Liver (tissue), 9 donors: ENCODE results near the gene JMJD1C. TPM values are rescaled to one million over a fixed set of nuclear protein-coding genes. Genes with fewer than 3 reads are reported as not detected.

ENCODE experiments used
- DNase-seq: peaks from one replicate; pipeline ENCODE4 v3.0.0-alpha.2; 2017; ENCODE audit warnings: low spot score
- H3K27ac ChIP-seq, 2 donors: one replicate each; pipeline ENCODE4 v1.7.0; 2013; ENCODE audit warnings: inconsistent platforms in 2 of 2, low read length in 2 of 2, control low read depth in 1 of 2, low read depth in 1 of 2, mild to moderate bottlenecking in 1 of 2
- H3K27me3 ChIP-seq, 4 donors: one replicate each; pipeline versions ENCODE4 v1.6.1 to v1.7.0; 2013; ENCODE audit warnings: low read length in 3 of 4, inconsistent platforms in 1 of 4, mild to moderate bottlenecking in 1 of 4, moderate library complexity in 1 of 4; ENCODE audit not compliant: control insufficient read depth in 4 of 4, insufficient read depth in 4 of 4
- H3K36me3 ChIP-seq, 4 donors: one replicate each; pipeline versions ENCODE4 v1.6.1 to v1.7.0; 2013; ENCODE audit warnings: low read length in 3 of 4, mild to moderate bottlenecking in 3 of 4, low read depth in 1 of 4, moderate library complexity in 1 of 4; ENCODE audit not compliant: control insufficient read depth in 4 of 4, insufficient read depth in 3 of 4
- H3K4me1 ChIP-seq, 4 donors: one replicate each; pipeline versions ENCODE4 v1.6.1 to v1.7.0; 2013; ENCODE audit warnings: low read length in 3 of 4, mild to moderate bottlenecking in 3 of 4, moderate library complexity in 1 of 4; ENCODE audit not compliant: control insufficient read depth in 4 of 4, insufficient read depth in 4 of 4
- H3K4me3 ChIP-seq, 3 donors: one replicate each; pipeline versions ENCODE4 v1.6.1 to v1.7.0; 2013; ENCODE audit warnings: low read length in 3 of 3, control low read depth in 1 of 3, low read depth in 1 of 3, mild to moderate bottlenecking in 1 of 3
- H3K9ac ChIP-seq, 2 donors: one replicate each; pipeline ENCODE4 v1.7.0; 2013; ENCODE audit warnings: low read length in 2 of 2, mild to moderate bottlenecking in 2 of 2, moderate library complexity in 2 of 2, control low read depth in 1 of 2, low read depth in 1 of 2
- H3K9me3 ChIP-seq, 4 donors: one replicate each; pipeline versions ENCODE4 v1.6.1 to v1.7.0; 2013; ENCODE audit warnings: low read length in 3 of 4; ENCODE audit not compliant: control insufficient read depth in 4 of 4
- ATF3 ChIP-seq: IDR thresholded peaks from 2 replicates; pipeline ENCODE4 v1.6.1; 2016; ENCODE audit warnings: antibody characterized with exemption
- CTCF ChIP-seq: fragments of 150-350 bp; IDR thresholded peaks from 2 replicates; pipeline ENCODE4 v1.5.1; 2017; ENCODE audit warnings: improper control_type of control experiment, low read depth, low read length; ENCODE audit not compliant: missing input control
- EGR1 ChIP-seq, 2 donors: IDR thresholded peaks; 2 replicates each; pipeline ENCODE4 v1.6.1; 2016 to 2018; ENCODE audit warnings: antibody characterized with exemption in 2 of 2, low read depth in 2 of 2
- FOXA1 ChIP-seq: IDR thresholded peaks from 2 replicates; pipeline ENCODE4 v1.6.1; 2016; ENCODE audit warnings: antibody characterized with exemption
- FOXA2 ChIP-seq: IDR thresholded peaks from 2 replicates; pipeline ENCODE4 v1.6.1; 2016; ENCODE audit warnings: antibody characterized with exemption
- GABPA ChIP-seq, 2 donors: IDR thresholded peaks in 1 of 2; conservative IDR thresholded peaks in 1 of 2; 2 replicates each; pipeline ENCODE4 v1.6.1; 2016; ENCODE audit warnings: antibody characterized with exemption in 2 of 2, mild to moderate bottlenecking in 1 of 2, moderate library complexity in 1 of 2
- HNF4A ChIP-seq, 2 donors: conservative IDR thresholded peaks; 2 replicates each; pipeline ENCODE4 v1.6.1; 2016; ENCODE audit warnings: antibody characterized with exemption in 2 of 2, mild to moderate bottlenecking in 2 of 2
- HNF4G ChIP-seq: IDR thresholded peaks from 2 replicates; pipeline ENCODE4 v1.6.1; 2016; ENCODE audit warnings: antibody characterized with exemption
- JUND ChIP-seq, 2 donors: IDR thresholded peaks; 2 replicates each; pipeline ENCODE4 v1.6.1; 2016; ENCODE audit warnings: antibody characterized with exemption in 2 of 2
- MAX ChIP-seq: IDR thresholded peaks from 2 replicates; pipeline ENCODE4 v1.6.1; 2016; ENCODE audit warnings: antibody characterized with exemption
- NR2F2 ChIP-seq: IDR thresholded peaks from 2 replicates; pipeline ENCODE4 v1.6.1; 2016; ENCODE audit warnings: antibody characterized with exemption
- RAD21 ChIP-seq, 2 donors: IDR thresholded peaks; 2 replicates each; pipeline ENCODE4 v1.6.1; 2016; ENCODE audit warnings: antibody characterized with exemption in 2 of 2, mild to moderate bottlenecking in 2 of 2
- RXRA ChIP-seq, 2 donors: IDR thresholded peaks; 2 replicates each; pipeline ENCODE4 v1.6.1; 2017 to 2018; ENCODE audit warnings: antibody characterized with exemption in 2 of 2, mild to moderate bottlenecking in 1 of 2
- SP1 ChIP-seq: IDR thresholded peaks from 2 replicates; pipeline ENCODE4 v1.6.1; 2018; ENCODE audit warnings: antibody characterized with exemption, mild to moderate bottlenecking
- YY1 ChIP-seq: IDR thresholded peaks from 2 replicates; pipeline ENCODE4 v1.6.1; 2016; ENCODE audit warnings: antibody characterized with exemption, mild to moderate bottlenecking
- WGBS: extraction: QIAGEN DNeasy Blood & Tissue Kit; methylation state at CpG from one replicate; pipeline ENCODE4 v1.1.7; 2013; 5-methylcytosine and 5-hydroxymethylcytosine counted together
- polyA plus RNA-seq, 2 donors: library from polyadenylated mRNA; stranded (reverse) in 1 of 2; unstranded in 1 of 2; fragments of 200-250 nt in 1 of 2; fragments of >200 nt in 1 of 2; fragmentation: Nextera tagmentation in 1 of 2; extraction: Ambion mirVana in 1 of 2; gene quantifications; one replicate each; pipeline versions ENCODE4 v1.2.1 to v1.2.3, GENCODE V29; 2013 to 2015
- total RNA-seq, 2 donors: library from RNA; depleted of rRNA; stranded (reverse); fragments of >200 nt; gene quantifications; one replicate each; pipeline ENCODE4 v1.2.3, GENCODE V29; 2014
- TF ChIP-seq, protein P1 (sequence below): IDR thresholded peaks from 2 replicates; pipeline ENCODE4 v1.6.1; 2016; ENCODE audit warnings: antibody characterized with exemption
- TF ChIP-seq, protein P2 (sequence below): IDR thresholded peaks from 2 replicates; pipeline ENCODE4 v1.6.1; 2016; ENCODE audit warnings: antibody characterized with exemption, mild to moderate bottlenecking
- donor health status: healthy.
- donor health status: healthy.
- donor health status: healthy.
- donor health status: healthy.
- donor health status: healthy.

The JMJD1C gene
- total and polyA plus RNA-seq, 4 donors: 11.0 to 93.1 (median 56.0) TPM

DNA sequence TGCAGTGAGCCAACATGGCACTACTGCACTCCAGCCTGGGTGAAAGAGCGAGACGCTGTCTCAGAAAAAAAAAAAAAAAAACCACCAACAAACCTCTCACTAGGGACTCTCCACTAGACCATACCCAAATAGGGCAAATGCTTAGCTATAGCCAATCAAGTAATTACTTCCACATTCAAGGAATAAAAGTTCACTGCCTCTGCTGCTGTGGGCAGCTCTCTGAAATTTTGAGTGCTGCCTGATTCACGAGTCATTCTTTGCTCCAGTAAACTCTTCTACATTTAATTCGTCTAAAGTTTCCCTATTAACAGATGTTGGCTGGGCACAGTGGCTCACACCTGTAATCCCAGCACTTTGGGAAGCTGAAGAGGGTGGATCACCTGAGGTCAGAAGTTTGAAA is 337.3 kb downstream of the JMJD1C start:
- Histone ChIP-seq H3K27ac (no peak overlapping the region), H3K36me3 (no peaks in the 10 kb centered on the region), H3K27me3 (no peaks in the 10 kb centered on the region), H3K9ac (no peak overlapping the region), H3K9me3 (no peaks in the 10 kb centered on the region), H3K4me3 (no peak overlapping the region), H3K4me1 (peaks cover 0 to 3% (median 0%) of the 10 kb centered on the region in 4 donors)
- no peak for DNase-seq
- TF ChIP-seq MAX (no peak), HNF4A (conservative IDR thresholded peaks at IDR 0.05) (no peak)
- WGBS: 85% methylated on average over 4 of the region's 4 CpGs

- H3K27ac ChIP-seq: no peak overlapping the region
- H3K4me1 ChIP-seq: no peaks in the 10 kb centered on the region
- DNase-seq: no peak
- WGBS: 88% methylated on average over 2 of the region's 2 CpGs
- TF ChIP-seq, protein P1, sequence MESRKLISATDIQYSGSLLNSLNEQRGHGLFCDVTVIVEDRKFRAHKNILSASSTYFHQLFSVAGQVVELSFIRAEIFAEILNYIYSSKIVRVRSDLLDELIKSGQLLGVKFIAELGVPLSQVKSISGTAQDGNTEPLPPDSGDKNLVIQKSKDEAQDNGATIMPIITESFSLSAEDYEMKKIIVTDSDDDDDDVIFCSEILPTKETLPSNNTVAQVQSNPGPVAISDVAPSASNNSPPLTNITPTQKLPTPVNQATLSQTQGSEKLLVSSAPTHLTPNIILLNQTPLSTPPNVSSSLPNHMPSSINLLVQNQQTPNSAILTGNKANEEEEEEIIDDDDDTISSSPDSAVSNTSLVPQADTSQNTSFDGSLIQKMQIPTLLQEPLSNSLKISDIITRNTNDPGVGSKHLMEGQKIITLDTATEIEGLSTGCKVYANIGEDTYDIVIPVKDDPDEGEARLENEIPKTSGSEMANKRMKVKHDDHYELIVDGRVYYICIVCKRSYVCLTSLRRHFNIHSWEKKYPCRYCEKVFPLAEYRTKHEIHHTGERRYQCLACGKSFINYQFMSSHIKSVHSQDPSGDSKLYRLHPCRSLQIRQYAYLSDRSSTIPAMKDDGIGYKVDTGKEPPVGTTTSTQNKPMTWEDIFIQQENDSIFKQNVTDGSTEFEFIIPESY: no peak
- no peak for TF ChIP-seq FOXA2
- TF ChIP-seq, protein P2, sequence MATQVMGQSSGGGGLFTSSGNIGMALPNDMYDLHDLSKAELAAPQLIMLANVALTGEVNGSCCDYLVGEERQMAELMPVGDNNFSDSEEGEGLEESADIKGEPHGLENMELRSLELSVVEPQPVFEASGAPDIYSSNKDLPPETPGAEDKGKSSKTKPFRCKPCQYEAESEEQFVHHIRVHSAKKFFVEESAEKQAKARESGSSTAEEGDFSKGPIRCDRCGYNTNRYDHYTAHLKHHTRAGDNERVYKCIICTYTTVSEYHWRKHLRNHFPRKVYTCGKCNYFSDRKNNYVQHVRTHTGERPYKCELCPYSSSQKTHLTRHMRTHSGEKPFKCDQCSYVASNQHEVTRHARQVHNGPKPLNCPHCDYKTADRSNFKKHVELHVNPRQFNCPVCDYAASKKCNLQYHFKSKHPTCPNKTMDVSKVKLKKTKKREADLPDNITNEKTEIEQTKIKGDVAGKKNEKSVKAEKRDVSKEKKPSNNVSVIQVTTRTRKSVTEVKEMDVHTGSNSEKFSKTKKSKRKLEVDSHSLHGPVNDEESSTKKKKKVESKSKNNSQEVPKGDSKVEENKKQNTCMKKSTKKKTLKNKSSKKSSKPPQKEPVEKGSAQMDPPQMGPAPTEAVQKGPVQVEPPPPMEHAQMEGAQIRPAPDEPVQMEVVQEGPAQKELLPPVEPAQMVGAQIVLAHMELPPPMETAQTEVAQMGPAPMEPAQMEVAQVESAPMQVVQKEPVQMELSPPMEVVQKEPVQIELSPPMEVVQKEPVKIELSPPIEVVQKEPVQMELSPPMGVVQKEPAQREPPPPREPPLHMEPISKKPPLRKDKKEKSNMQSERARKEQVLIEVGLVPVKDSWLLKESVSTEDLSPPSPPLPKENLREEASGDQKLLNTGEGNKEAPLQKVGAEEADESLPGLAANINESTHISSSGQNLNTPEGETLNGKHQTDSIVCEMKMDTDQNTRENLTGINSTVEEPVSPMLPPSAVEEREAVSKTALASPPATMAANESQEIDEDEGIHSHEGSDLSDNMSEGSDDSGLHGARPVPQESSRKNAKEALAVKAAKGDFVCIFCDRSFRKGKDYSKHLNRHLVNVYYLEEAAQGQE: no peak
- TF ChIP-seq ATF3: no peak
- TF ChIP-seq MAX: no peak
- TF ChIP-seq FOXA1: no peak
- TF ChIP-seq RXRA (IDR thresholded peaks at IDR 0.05): no peak
- TF ChIP-seq JUND (IDR thresholded peaks at IDR 0.05): no peak
- TF ChIP-seq EGR1 (IDR thresholded peaks at IDR 0.05; ENCODE audit: low read depth in 2 of 2): no peak
- no peak for TF ChIP-seq HNF4A (conservative IDR thresholded peaks at IDR 0.05)
- no peak for TF ChIP-seq RAD21 (IDR thresholded peaks at IDR 0.05)
- no peak for TF ChIP-seq NR2F2
- TF ChIP-seq YY1: no peak
- no peak for TF ChIP-seq HNF4G
- no peak for TF ChIP-seq GABPA (IDR thresholded peaks at IDR 0.05 in 1 of 2, conservative IDR thresholded peaks at IDR 0.05 in 1 of 2)
- TF ChIP-seq SP1: no peak
- TF ChIP-seq CTCF: no peak
- H3K4me3 ChIP-seq: no peak overlapping the region
- H3K9ac ChIP-seq: no peak overlapping the region
- H3K36me3 ChIP-seq: no peaks in the 10 kb centered on the region
- no peaks in the 10 kb centered on the region for H3K27me3 ChIP-seq
- H3K9me3 ChIP-seq: no peaks in the 10 kb centered on the region
These were observed 340.3 kb downstream of the JMJD1C start for GRCh38 chr10:63125459-63125858.
